WERI-Rb-1 (cell line): Measurements from ENCODE around the gene PMP22.

ENCODE experiments used
- DNase-seq: peaks from one replicate; pipeline ENCODE4 v3.0.0-alpha.2; 2020
- H3K27ac ChIP-seq: fragments of 250-450 bp; sonication (Bioruptor Pico); 2 replicates; pipeline ENCODE4 v1.5.1; 2020; ENCODE audit warnings: mild to moderate bottlenecking, moderate library complexity
- H3K27me3 ChIP-seq: fragments of 250-450 bp; sonication (Bioruptor Pico); 2 replicates; pipeline ENCODE4 v1.5.1; 2021; ENCODE audit warnings: mild to moderate bottlenecking, low read depth, moderate library complexity; ENCODE audit not compliant: insufficient read depth, severe bottlenecking
- H3K36me3 ChIP-seq: fragments of 250-450 bp; sonication (Bioruptor Pico); 2 replicates; pipeline ENCODE4 v1.5.1; 2020; ENCODE audit warnings: mild to moderate bottlenecking, moderate library complexity
- H3K4me3 ChIP-seq: 2 replicates; pipeline ENCODE4 v1.5.1; 2011; ENCODE audit warnings: low read depth, mild to moderate bottlenecking, control low read depth, low read length
- H3K9me3 ChIP-seq: fragments of 250-450 bp; sonication (Bioruptor Pico); 2 replicates; pipeline ENCODE4 v1.5.1; 2021; ENCODE audit warnings: mild to moderate bottlenecking, moderate library complexity; ENCODE audit not compliant: severe bottlenecking
- CTCF ChIP-seq: IDR thresholded peaks from 2 replicates; pipeline ENCODE4 v1.5.1; 2011; ENCODE audit warnings: low read depth, mild to moderate bottlenecking, control low read depth, inconsistent platforms, low read length

Gene PMP22

GRCh38 chr17:15273141-15273793 lies 8.1 kb upstream of the PMP22 start:
- no peak for DNase-seq
- no peak overlapping the region for H3K27ac ChIP-seq

GRCh38 chr17:15271741-15272140 lies 6.6 kb upstream of the PMP22 start:
- H3K27ac ChIP-seq, result no peak overlapping the region
- H3K27me3 ChIP-seq, result peaks cover 7% of the 10 kb centered on the region
- no peak for DNase-seq
- no peak for TF ChIP-seq CTCF
- no peak overlapping the region for H3K4me3 ChIP-seq
- H3K36me3 ChIP-seq, result no peaks in the 10 kb centered on the region
- H3K9me3 ChIP-seq, result no peaks in the 10 kb centered on the region

More at GRCh38 chr17:15273141-15273793, 8.1 kb upstream of the PMP22 start:
- H3K27me3 ChIP-seq, result no peaks in the 10 kb centered on the region
- H3K36me3 ChIP-seq, result no peaks in the 10 kb centered on the region
- H3K9me3 ChIP-seq, result no peaks in the 10 kb centered on the region
- no peak for TF ChIP-seq CTCF
- no peak overlapping the region for H3K4me3 ChIP-seq

- H3K27me3 ChIP-seq, result peaks cover 16% of the 10 kb centered on the region
- TF ChIP-seq CTCF, result no peak
- no peak overlapping the region for H3K4me3 ChIP-seq
- H3K27ac ChIP-seq, result no peak overlapping the region
- no peaks in the 10 kb centered on the region for H3K36me3 ChIP-seq
- H3K9me3 ChIP-seq, result no peaks in the 10 kb centered on the region
- DNase-seq, result no peak
Measured at GRCh38 chr17:15270628-15271381, 5.7 kb upstream of the PMP22 start.

GRCh38 chr17:15269780-15270089 lies 4.6 kb upstream of the PMP22 start:
- Histone ChIP-seq H3K4me3 (no peak overlapping the region), H3K9me3 (no peaks in the 10 kb centered on the region), H3K27me3 (peaks cover 22% of the 10 kb centered on the region), H3K27ac (no peak overlapping the region), H3K36me3 (no peaks in the 10 kb centered on the region)
- no peak for DNase-seq
- TF ChIP-seq CTCF, result no peak

GRCh38 chr17:15269087-15269779 lies 4.1 kb upstream of the PMP22 start:
- H3K36me3 ChIP-seq, result no peaks in the 10 kb centered on the region
- no peak overlapping the region for H3K4me3 ChIP-seq
- H3K27ac ChIP-seq, result no peak overlapping the region
- TF ChIP-seq CTCF, result no peak
- peaks cover 24% of the 10 kb centered on the region for H3K27me3 ChIP-seq
- no peak for DNase-seq
- H3K9me3 ChIP-seq, result no peaks in the 10 kb centered on the region
